ENCODE measurements around the gene DNAJC18. TPM values are rescaled to one million over a fixed set of nuclear protein-coding genes. Genes with fewer than 3 reads are reported as not detected.
A peak's percentile ranks its signal among the peaks of the same experiment; 100 is the strongest.

Gene DNAJC18
- total RNA-seq, 3 donors from 2014 or later: 4.2 to 10.3 (median 5.1) TPM

- Histone ChIP-seq H3K4me3 (no peak overlapping the region), H3K4me1 (ENCODE audit: low read depth) (peaks cover 11% of the 10 kb centered on the region), H3K36me3 (ENCODE audit: low read depth) (no peaks in the 10 kb centered on the region), H3K9me3 (no peaks in the 10 kb centered on the region)
- ATAC-seq: no peak
- intact Hi-C loops (cut with DNase I, micrococcal nuclease): no loop called here
- TF ChIP-seq, protein P1, sequence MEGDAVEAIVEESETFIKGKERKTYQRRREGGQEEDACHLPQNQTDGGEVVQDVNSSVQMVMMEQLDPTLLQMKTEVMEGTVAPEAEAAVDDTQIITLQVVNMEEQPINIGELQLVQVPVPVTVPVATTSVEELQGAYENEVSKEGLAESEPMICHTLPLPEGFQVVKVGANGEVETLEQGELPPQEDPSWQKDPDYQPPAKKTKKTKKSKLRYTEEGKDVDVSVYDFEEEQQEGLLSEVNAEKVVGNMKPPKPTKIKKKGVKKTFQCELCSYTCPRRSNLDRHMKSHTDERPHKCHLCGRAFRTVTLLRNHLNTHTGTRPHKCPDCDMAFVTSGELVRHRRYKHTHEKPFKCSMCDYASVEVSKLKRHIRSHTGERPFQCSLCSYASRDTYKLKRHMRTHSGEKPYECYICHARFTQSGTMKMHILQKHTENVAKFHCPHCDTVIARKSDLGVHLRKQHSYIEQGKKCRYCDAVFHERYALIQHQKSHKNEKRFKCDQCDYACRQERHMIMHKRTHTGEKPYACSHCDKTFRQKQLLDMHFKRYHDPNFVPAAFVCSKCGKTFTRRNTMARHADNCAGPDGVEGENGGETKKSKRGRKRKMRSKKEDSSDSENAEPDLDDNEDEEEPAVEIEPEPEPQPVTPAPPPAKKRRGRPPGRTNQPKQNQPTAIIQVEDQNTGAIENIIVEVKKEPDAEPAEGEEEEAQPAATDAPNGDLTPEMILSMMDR (IDR thresholded peaks at IDR 0.05): no peak
- peak in 1 of 3 donors; percentile 4 for DNase-seq
These were observed 62.1 kb downstream of the DNAJC18 start for GRCh38 chr5:139377226-139377625.

DNA sequence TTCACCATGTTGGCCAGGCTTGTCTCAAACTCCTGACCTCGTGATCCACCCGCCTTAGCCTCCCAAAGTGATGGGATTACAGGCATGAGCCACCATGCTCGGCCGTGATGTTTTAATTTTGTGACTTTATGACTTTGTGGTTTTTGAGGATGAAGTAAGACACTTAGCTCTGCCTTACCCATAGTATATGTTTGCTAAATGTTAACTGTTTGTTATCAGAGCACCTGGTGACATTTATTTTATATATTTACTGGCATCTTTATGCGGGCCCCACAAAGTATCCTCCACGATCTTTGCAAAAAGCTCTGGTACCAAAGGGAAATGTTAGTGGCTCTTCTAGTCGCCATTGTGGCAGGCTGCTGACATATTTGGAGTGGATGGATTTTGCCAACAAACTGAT is 63.0 kb downstream of the DNAJC18 start:
- Histone ChIP-seq H3K4me1 (ENCODE audit: low read depth) (peaks cover 3% of the 10 kb centered on the region), H3K4me3 (no peak overlapping the region), H3K9me3 (no peaks in the 10 kb centered on the region), H3K36me3 (ENCODE audit: low read depth) (no peaks in the 10 kb centered on the region)
- intact Hi-C loops (cut with DNase I, micrococcal nuclease): no loop called here
- TF ChIP-seq, protein P1 (IDR thresholded peaks at IDR 0.05): no peak
- DNase-seq (no peak), ATAC-seq (no peak)

- H3K4me3 ChIP-seq: no peak overlapping the region
- no peaks in the 10 kb centered on the region for H3K36me3 ChIP-seq (ENCODE audit: low read depth)
- H3K4me1 ChIP-seq (ENCODE audit: low read depth): peaks cover 3% of the 10 kb centered on the region
- no peak for DNase-seq
- no peaks in the 10 kb centered on the region for H3K9me3 ChIP-seq
- intact Hi-C loops (cut with DNase I, micrococcal nuclease): no loop called here
- TF ChIP-seq, protein P1 (IDR thresholded peaks at IDR 0.05): no peak
- no peak for ATAC-seq
These were observed 64.4 kb downstream of the DNAJC18 start for GRCh38 chr5:139374909-139375308.

- ATAC-seq: no peak
- H3K36me3 ChIP-seq (ENCODE audit: low read depth): no peaks in the 10 kb centered on the region
These were observed 67.6 kb downstream of the DNAJC18 start for GRCh38 chr5:139371482-139372435.

GRCh38 chr5:139369181-139369580 is 70.1 kb downstream of the DNAJC18 start:
- ATAC-seq: no peak
- intact Hi-C loops (cut with DNase I, micrococcal nuclease): no loop called here
- H3K4me1 ChIP-seq (ENCODE audit: low read depth): no peaks in the 10 kb centered on the region
- DNase-seq: no peak
- H3K9me3 ChIP-seq: no peaks in the 10 kb centered on the region
- TF ChIP-seq, protein P1 (IDR thresholded peaks at IDR 0.05): no peak
- no peak overlapping the region for H3K4me3 ChIP-seq
- no peaks in the 10 kb centered on the region for H3K36me3 ChIP-seq (ENCODE audit: low read depth)

More at GRCh38 chr5:139371482-139372435, 67.6 kb downstream of the DNAJC18 start:
- Histone ChIP-seq H3K4me1 (ENCODE audit: low read depth) (peaks cover 3% of the 10 kb centered on the region), H3K4me3 (no peak overlapping the region), H3K9me3 (no peaks in the 10 kb centered on the region)
- intact Hi-C loops (cut with DNase I, micrococcal nuclease): no loop called here
- DNase-seq: no peak
- TF ChIP-seq, protein P1 (IDR thresholded peaks at IDR 0.05): no peak
